Inflammatory macrophage treated with lipopolysaccharide for 1 hour (primary cell): ENCODE results near the gene HAPLN3.

Source experiments
- DNase-seq, 2 donors: peaks; one replicate each; pipeline ENCODE4 v3.0.0-alpha.2; 2020 to 2022

HAPLN3 gene

GRCh38 chr15:88909956-88910831, 14.8 kb upstream of the HAPLN3 start:
- no peak for DNase-seq

GRCh38 chr15:88908697-88909621, 13.6 kb upstream of the HAPLN3 start:
- DNase-seq = no peak

DNA sequence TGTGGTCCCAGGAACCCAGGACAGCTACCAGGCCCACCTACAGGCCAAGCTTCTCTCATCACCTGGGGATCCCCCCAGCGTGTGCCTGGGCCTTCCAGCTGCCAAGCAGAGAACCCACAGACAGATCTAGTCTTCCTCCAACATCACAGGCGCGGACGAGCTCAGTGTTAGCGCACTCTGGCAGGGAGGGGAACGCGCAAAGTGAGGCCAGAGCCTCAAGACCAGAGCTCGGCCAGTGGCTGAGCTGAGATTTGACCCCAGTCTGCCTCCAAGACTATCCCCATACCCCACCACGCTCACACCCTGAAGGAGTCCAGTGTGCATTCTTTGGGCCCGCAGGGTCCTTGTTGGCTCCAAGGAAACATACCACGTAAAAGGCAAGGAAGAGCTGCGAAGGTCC, 12.8 kb upstream of the HAPLN3 start:
- no peak for DNase-seq

GRCh38 chr15:88907111-88907510, 11.8 kb upstream of the HAPLN3 start:
- DNase-seq = no peak

DNA sequence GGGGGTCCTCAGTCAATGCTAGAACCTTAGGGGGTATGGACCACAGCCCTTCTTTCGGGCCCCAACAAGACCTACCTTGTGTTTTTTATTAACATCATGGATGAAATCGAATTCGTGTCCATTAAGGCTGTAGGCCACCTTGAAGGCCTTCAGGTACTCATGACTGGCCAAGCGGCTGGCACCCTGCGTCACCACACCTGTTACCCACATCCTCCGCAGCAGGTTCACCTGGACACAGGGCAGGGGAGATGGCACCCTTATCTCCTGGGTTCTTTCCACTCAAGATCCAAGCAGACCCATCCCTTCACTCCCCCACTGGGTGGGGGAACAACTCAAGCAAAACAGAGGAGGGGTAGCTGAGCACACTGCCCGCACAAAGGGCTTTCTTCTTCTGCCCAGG, 11.2 kb upstream of the HAPLN3 start:
- DNase-seq = no peak

DNA sequence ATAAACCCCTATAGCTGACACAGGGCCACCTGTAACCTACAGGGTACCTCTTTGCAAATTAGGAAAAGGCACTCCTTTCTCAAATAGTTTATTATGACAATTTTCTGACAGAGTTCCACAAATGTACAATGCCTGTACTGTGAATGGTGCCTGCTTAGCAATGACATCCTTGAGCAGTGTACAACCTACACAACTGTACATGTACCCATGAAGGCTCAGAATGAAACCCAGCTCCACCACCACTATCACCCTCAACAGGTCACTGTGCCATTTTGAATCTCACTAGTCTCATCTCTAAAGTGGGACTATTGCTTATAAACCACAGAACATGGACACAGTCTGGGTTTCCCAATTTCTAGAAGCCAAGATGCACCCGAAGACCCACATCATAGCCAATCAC, 10.8 kb upstream of the HAPLN3 start:
- DNase-seq = no peak

- no peak for DNase-seq
Measured at GRCh38 chr15:88905576-88905975, 10.2 kb upstream of the HAPLN3 start.

GRCh38 chr15:88904624-88905327, 9.4 kb upstream of the HAPLN3 start:
- peak; percentile 37 to 93 for DNase-seq

GRCh38 chr15:88904257-88904623, 8.9 kb upstream of the HAPLN3 start:
- DNase-seq = no peak

DNA sequence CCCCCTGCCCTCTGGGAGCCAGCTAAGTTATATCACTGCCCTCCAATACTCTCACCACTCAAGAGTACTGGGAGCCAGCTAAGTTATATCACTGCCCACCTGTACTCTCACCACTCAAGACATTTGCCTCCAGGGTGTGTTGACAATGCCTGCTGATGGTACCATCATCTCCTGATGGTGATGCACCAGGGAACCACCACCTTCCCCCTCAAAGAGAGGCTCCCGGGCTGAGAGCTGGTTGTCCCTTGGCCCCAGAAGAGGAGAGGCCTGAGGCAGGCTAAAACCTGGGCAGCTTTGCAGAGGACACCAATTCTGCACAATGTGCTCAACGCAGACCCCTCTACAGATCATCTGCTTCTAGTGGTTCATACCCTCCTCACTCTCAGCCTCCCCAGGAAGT, 7.5 kb upstream of the HAPLN3 start:
- DNase-seq = no peak

GRCh38 chr15:88902221-88902835, 7.0 kb upstream of the HAPLN3 start:
- no peak for DNase-seq

GRCh38 chr15:88901508-88902220, 6.3 kb upstream of the HAPLN3 start:
- DNase-seq = no peak

- DNase-seq = no peak
Measured at GRCh38 chr15:88900982-88901418, 5.7 kb upstream of the HAPLN3 start.

- DNase-seq = peak in 1 of 2 donors; percentile 7
Measured at GRCh38 chr15:88900309-88900981, 5.1 kb upstream of the HAPLN3 start.

DNA sequence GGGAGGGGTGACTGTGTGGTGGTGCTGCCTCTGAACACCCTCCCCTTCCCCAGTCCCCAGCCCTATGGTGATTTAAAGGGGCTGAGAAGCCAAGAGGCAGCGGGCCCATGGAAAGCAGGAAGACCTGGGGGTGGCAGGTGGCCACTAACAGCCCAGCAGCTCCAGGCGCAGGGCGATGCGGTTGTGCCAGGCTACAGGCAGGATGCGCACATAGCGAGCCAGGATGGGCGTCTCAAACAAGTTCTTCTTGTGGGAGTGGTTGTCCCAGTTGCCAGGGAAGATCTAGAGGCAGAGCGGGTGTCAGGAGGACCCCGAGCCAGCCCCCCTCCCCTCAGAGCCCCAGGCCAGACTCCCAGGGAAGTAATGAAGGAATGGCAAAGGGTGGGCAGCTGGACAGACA, 3.9 kb upstream of the HAPLN3 start:
- no peak for DNase-seq

DNA sequence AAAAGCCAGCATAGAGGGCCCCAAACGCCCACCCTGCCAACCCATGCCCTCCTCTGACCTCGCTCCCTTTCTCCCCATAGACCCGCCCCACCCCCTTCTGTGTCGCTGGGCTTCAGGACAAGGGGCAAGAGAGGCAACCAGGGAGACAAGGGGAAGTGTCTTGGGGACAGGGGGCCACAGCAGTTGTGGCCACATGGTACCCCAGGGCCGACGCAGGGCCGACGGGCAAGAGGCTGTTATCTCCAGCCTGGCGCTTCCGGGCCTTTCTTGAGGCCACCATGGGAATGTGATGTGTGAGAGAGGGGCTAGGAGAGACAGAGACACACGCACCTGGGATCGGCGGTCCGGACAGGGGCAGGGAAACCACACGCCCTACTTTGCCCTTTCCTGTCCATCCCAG, 3.4 kb upstream of the HAPLN3 start:
- no peak for DNase-seq

- DNase-seq = peak; percentile 37 to 52
Measured at GRCh38 chr15:88897456-88898194, 2.3 kb upstream of the HAPLN3 start.

- DNase-seq = no peak
Measured at GRCh38 chr15:88897142-88897455, 1.8 kb upstream of the HAPLN3 start.

GRCh38 chr15:88896333-88897033, 1.1 kb upstream of the HAPLN3 start:
- no peak for DNase-seq

- peak in 1 of 2 donors; percentile 25 for DNase-seq
Measured at GRCh38 chr15:88894348-88894818, 961 bp downstream of the HAPLN3 start.
